ENCODE results near the gene PUM1.
"Not testable (repeated sequence)": the region's sequence is repeated elsewhere in the genome, so short reads cannot be mapped to it uniquely, and the experiment has no call there.

Gene PUM1

GRCh38 chr1:30995990-30996612 lies 69.4 kb downstream of the PUM1 start:
- no peak for DNase-seq (ENCODE audit: low read depth in 2 of 2)

DNA sequence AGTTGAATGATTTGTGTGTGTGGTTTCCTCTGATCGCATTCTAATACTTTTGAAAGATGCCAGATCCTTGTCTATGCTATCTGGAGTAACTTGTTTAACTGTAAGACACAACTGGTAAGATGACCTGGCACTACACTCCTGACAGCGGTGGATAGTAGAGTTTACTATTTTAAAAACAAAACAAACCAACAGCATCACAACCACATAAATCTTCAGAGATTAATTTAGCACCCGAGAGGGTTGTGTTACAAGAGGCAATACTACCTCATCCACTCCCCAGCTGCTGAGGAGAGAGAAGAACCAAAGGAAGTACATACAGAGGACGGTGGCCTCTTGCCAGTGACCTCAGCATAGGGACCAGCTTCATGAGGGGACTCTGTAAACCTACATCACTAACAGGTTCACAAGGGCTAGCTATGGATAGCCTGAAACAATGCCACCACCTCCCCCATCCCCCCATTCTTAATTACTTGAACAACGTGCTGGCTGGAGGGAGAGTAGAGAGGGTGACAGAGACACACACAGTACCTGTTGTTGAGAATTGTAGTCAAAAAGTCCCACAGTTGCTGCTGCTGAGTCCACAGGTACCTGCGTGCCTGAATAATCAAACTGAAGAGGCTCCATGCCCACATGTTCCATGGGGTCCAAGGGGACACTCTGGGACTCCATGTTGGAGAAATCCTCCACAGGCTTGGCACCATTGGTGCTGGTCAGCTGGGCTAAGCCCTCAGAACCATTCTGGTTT lies 73.5 kb downstream of the PUM1 start:
- no peak for DNase-seq (ENCODE audit: low read depth in 2 of 2)

GRCh38 chr1:30990591-30990990 lies 74.9 kb downstream of the PUM1 start:
- no peak for DNase-seq (ENCODE audit: low read depth in 2 of 2)

DNA sequence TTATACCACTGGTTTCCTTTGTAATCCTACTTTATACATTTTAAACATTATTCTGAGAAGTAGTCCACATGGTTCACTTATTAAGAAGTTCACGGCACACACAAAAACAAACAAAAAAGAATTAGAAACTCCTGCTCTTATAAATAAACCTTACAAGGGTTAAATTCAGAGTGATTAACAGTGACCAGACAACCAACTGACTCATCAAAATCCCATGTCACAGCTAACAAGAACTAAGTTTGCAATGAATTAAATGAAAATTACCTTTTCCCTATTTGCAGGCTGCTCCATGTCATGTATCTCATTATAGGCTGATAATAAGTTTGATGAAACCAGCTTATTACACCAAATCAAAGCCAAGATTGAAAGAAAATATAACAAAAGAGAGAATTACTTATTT lies 77.5 kb downstream of the PUM1 start:
- no peak for DNase-seq (ENCODE audit: low read depth in 2 of 2)

- no peak for DNase-seq (ENCODE audit: low read depth in 2 of 2)
Measured at GRCh38 chr1:30986755-30987154, 78.8 kb downstream of the PUM1 start.

DNA sequence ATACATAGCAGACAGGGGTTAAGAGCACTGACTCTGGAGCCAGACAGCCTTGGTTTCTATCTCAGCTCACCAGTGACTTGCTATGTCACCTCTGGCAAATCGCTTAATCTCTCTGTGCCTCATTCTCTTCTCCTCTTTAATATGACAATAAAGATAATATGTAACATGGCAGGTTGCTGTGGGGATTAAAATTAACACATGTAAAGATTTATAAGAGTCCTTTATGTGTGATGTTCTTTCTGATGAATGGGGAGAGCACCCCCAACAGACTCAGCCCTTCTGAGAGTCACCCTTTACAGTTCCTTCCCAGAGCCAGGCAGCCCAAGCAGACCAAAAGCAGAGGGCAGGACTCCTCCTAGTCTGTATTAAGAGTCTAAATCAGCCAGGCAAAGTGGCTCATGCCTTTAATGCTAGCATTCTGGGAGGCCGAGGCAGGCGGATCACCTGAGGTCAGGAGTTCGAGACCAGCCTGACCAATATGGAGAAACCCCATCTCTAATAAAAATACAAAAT lies 80.5 kb downstream of the PUM1 start:
- DNase-seq (ENCODE audit: low read depth in 2 of 2) = no peak

DNA sequence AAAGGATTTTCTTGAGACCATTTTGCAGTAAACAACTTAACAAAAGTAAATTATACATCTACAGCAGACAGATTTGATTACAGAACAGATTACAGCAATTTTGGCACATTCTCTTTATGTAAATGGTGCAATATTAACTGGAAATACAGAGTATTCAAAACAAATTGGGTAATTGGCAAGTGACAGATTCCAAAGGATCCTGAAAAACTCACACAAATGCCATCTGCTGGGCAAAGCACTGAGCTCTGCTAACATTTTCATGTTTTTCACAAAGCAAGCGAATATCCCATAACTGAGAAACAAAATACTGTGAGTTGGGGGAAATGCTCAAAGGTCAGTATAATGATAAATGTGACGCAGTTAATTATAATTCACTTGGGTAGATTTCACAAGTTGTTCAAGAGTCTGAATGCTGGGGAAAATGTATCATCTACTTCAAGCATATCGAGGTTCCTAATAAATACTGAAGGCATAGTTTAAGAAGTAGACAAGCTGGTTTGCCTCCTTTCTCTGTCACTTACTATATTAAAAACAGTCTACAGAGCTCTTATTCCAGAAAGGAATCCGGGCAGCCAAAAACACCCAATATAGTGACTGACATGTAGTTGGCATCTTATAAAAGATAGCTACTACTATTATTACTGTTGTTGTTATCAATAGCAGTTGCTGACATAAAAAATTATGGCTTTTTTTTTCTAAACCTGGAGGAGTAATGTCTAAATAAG lies 81.2 kb downstream of the PUM1 start:
- DNase-seq (ENCODE audit: low read depth in 2 of 2) = no peak

DNA sequence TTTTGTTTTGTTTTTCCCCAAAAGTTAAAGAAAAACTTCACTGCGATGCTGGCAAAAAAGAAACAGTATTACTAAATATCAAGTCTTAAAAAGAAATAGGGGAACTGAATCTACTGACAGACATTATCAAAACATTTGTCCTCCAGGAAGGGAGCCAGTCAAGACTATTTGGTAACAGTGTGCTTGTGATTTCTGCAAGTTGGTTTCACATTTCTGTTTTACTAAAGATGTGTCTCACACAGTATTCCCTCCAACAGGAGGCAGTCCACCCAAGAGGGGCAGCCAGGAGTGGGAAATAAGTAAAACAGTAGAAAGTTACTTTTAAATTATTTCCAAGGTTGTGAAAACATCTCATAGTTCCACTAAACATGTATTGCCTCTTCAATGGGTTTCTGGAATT lies 82.6 kb downstream of the PUM1 start:
- no peak for DNase-seq (ENCODE audit: low read depth in 2 of 2)

DNA sequence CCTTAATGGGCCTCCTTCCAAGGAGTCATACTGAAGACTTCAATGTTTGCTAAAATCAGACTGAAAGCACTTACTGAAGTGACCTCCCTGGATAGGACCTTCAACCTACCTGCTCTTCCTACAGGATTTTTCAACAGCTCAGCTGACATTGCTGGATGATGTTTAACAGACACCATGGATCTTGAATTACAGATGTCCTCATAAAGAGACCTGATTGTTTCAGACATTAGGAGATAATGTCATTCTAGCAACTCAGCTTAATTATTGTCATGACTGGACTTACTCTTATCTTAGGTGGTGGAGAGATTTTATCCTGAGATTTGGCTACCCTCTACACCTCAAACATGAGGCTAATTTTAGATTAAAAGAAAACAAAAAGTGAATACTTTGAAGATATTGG lies 83.1 kb downstream of the PUM1 start:
- no peak for DNase-seq (ENCODE audit: low read depth in 2 of 2)

DNA sequence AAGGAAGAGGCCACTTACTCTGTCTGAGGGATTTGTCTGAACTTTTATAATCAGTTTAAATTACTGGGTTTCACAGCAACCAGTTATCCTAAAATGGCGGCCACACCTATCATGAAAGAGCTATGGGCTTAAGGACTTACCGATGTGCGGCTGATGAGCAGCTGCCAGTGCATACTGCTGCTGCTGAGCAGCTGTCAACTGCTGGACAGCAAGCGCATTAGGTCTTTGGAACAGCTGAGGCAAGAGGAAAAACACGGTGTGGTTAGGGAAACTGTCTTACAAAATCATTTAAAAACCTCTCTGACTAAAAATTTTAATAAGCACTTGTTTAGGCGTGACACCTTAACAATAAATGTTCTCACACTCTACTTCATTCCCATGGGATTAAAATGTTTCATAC lies 84.3 kb downstream of the PUM1 start:
- no peak for DNase-seq (ENCODE audit: low read depth in 2 of 2)

- no peak for DNase-seq (ENCODE audit: low read depth in 2 of 2)
Measured at GRCh38 chr1:30977511-30977910, 88.0 kb downstream of the PUM1 start.

DNA sequence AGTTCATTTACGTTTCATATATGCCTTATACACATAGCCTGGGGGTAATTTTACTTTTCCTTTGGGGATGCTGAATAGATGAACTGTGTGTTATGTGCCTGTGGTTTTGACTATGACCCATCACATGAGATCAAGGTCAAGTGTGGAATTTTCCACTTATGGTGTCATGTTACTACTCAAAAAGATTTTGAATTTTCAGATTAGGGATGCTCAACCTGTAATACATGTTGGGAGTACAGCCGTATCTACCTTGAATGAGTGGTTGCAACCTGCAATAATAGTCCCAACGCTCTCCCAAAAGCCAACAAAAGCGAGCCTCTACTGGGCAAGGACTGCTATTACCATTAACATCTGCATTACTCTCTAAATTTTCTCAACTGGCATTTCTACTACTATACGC lies 88.4 kb downstream of the PUM1 start:
- DNase-seq (ENCODE audit: low read depth in 2 of 2) = no peak

- DNase-seq (ENCODE audit: low read depth in 2 of 2) = no peak
Measured at GRCh38 chr1:30976143-30976542, 89.4 kb downstream of the PUM1 start.

DNA sequence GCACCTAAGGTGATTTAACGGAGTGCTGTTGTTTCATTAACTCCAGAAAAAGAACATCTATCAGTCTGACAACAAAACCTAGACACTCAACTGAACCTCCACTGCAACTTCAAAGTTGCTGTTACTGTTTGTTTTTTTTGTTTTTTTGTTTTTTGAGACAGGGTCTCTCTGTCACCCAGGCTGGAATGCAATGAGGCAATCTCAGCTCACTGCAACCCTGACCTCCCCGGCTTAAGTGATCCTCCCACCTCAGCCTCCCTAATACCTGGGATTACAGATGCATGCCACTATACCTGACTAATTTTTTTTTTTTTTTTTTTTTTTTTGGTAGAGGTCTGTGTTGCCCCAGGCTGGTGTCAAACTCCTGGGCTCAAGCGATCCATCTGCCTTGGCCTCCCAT lies 90.3 kb downstream of the PUM1 start:
- DNase-seq (ENCODE audit: low read depth in 2 of 2) = no peak

GRCh38 chr1:30974536-30974935 lies 91.0 kb downstream of the PUM1 start:
- no peak for DNase-seq (ENCODE audit: low read depth in 2 of 2)

- DNase-seq (ENCODE audit: low read depth in 2 of 2) = not testable (repeated sequence)
Measured at GRCh38 chr1:30972349-30972748, 93.2 kb downstream of the PUM1 start.

DNA sequence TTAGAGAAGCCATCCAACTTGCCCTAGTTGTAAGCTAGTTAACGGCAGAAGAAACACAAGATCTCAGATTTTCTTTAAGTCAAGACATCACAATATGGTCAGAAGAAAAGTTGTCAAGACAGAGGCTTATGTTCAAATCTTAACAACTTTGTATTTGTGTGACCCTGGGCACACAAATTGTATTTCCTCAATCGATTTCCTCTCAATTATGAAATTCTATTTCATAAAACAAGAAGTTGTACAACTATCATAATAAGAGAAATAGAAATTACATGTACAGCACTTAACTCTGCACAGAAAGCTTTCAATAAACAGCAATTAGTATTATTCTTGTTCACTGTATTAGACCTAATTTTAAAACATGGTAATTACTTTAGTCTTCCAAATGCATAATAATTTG lies 94.0 kb downstream of the PUM1 start:
- DNase-seq (ENCODE audit: low read depth in 2 of 2) = no peak

DNA sequence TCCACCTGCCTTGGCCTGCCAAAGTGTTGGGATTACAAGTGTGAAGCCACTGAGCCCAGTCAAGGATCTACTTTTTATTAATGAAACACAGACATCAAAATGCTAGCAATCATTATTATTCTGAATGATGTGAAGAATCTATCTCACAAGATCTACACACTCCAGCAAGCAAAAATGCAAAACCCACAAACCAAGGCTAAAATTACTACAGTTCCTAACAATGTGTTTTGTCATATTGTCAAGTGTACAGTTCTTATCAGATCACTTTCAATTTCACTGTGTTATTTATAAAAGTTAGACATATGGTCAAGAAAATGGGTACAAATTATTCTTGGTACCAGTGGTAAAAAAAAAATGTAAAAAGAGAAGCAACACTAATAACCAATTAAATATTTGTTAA lies 95.6 kb downstream of the PUM1 start:
- no peak for DNase-seq (ENCODE audit: low read depth in 2 of 2)

DNA sequence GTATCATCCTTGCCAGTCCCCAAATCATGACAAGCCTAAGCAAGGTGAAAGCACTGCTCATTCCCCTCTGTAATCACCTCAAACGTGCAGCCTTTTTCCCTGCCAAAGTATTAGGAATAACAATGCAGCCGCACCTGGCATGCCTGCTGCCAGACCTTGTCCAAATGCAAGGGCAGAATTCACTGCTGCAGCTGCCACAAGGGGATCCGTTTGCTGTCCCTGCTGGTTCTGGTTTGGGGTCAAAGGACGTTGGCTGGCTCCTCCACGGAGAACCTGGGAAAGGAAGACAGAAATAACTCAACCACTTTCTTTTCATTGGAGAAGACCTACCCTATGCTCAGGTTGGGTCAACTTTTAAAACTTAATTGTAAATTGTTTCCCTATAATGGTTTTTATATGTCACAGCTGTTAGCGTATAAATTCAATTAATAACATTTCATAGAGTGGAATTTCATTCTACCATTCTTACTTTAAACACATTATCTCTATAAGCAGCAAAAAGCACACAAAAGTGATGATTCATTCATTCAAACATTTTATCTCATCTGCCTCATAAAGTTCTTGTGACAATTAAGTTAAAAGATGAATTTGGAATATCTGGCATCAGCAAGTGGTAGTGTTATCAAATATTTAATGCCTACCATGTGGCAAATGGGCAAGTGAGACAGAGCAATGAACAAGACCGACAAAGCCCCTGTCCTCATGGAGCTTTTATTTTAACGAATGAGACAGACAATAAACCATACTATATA lies 97.1 kb downstream of the PUM1 start:
- no peak for DNase-seq (ENCODE audit: low read depth in 2 of 2)

DNA sequence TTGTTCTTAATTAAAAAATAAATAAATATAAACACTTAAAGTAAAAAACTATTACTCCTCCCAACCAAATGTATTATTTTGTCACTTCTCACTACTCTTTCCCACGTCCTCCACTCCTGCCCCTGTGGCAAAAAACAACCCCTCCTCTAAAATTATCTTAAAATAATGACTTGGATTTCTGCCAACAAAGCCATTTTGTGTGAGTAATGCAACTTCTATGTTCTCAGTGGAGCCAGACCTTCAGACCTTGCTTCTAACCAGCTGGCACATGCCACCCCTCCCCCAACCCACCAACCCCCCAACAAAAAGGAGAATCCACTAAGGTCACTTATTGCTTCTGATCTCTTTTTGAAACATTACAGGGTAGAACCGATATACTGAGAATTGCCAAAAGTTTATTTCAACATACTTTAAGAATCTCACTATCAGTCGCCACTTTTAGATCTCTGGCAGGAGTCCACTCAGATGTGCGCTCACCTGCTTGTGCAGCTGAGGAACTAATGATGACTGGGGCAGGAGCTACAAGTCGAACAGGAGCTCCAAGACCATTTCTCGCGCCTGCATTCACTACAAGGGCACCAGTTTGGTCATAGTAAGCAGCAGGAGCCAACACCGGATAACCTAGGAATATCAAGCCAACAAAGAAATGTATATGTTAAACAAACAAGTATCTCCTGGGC lies 98.7 kb downstream of the PUM1 start:
- DNase-seq (ENCODE audit: low read depth in 2 of 2) = no peak

DNA sequence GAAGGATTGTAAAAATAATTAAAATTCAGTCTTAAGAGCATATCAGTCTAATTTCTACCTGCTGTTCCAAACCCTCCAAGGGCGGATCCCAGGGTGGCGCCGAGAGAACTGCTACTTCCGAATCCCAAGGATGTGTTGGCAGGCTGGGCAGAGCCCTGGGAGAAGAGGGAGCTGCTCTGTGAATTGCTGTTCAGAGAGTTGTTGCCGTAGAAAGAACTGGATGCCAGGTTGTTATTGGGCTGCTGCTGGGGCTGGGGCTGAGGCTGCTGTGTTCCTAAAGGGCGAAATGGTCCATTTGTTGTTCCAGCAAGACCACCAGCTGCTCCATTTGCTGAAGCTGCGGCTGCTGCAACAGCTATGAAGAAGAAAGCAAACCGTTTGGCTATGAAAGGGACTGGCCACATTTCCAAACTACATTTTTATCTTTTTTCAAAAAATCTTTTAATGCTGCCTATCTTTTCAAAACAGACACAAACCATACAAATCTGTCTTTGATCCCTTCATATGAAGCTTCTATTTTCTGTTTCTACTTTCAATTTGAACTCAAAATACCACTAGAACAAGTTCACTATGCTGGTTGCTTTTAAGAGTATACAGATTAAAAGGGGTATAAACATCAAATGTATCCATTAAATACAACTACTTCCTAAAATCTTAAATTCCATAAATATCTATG lies 99.5 kb downstream of the PUM1 start:
- no peak for DNase-seq (ENCODE audit: low read depth in 2 of 2)

All from stimulated activated CD8-positive, alpha-beta memory T cell treated with anti-CD3 and anti-CD28 coated beads, Interleukin-7, amount 100 ng/mL, for 4 hours (primary cell).